ENCODE measurements around the gene KLHDC3. TPM values are rescaled to one million over a fixed set of nuclear protein-coding genes. Genes with fewer than 3 reads are reported as not detected.

The KLHDC3 gene
- total and polyA plus RNA-seq, 2 of the 13 experiments (the other 11 are each of a cell fraction or from before 2014, with no cell fraction given): 78.3 to 91.5 TPM

GRCh38 chr6:43007126-43007525 lies 6.9 kb upstream of the KLHDC3 start (continued):
- TF ChIP-seq ZNF800 (CRISPR knock-in tag; IDR thresholded peaks at IDR 0.05) (no peak), ZNF609 (CRISPR knock-in tag; IDR thresholded peaks at IDR 0.05; ENCODE audit: borderline replicate concordance) (no peak), RORA (CRISPR knock-in tag; IDR thresholded peaks at IDR 0.05) (no peak), NPAS2 (CRISPR knock-in tag; IDR thresholded peaks at IDR 0.05; ENCODE audit: borderline replicate concordance) (no peak), SOX13 (IDR thresholded peaks at IDR 0.05) (no peak), SOX13 (CRISPR knock-in tag; conservative IDR thresholded peaks at IDR 0.05 in 1 of 2, IDR thresholded peaks at IDR 0.05 in 1 of 2) (no peak), NR2C2 (CRISPR knock-in tag; IDR thresholded peaks at IDR 0.05; ENCODE audit: borderline replicate concordance) (no peak)
